PC-3 (cell line): ENCODE results near the gene STXBP1. TPM values are rescaled to one million over a fixed set of nuclear protein-coding genes. Genes with fewer than 3 reads are reported as not detected.

ENCODE experiments used
- ATAC-seq: fragments of 200-7000 bp; cut with Tn5 transposase; 2 replicates; pipeline ENCODE4 v1.9.1; 2020; ENCODE audit warnings: mild to moderate bottlenecking, moderate library complexity
- BruUV-seq: library from RNA; stranded (reverse); fragments of 400-500 nt; replicated peaks from 2 replicates; lab custom pipeline; 2021; lab: Mats Ljungman, UMichigan
- CTCF ChIA-PET: fragments of 300-600 bp; sonication (Branson Sonifier 250); formaldehyde crosslinking; loops from one replicate; lab custom pipeline; 2022; ENCODE audit warnings: antibody characterized with exemption; lab: Charles Lee
- POLR2A ChIA-PET: fragments of 300-600 bp; sonication (Branson Sonifier 250); formaldehyde crosslinking; loops from one replicate; lab custom pipeline; 2022; ENCODE audit warnings: antibody characterized with exemption; ENCODE audit not compliant: unreplicated experiment; lab: Charles Lee
- DNase-seq: peaks from one replicate; pipeline ENCODE4 v3.0.0-alpha.2; 2015
- H2AFZ ChIP-seq: fragments of 300-600 bp; sonication (generic); 2 replicates; pipeline ENCODE4 v1.6.0; 2016; ENCODE audit warnings: antibody characterized with exemption, low read length
- H3F3A ChIP-seq: fragments of 300-600 bp; sonication (generic); one replicate; pipeline ENCODE4 v1.6.0; 2017; ENCODE audit warnings: antibody characterized with exemption, low read length, control low read depth, mild to moderate bottlenecking; ENCODE audit not compliant: unreplicated experiment
- H3K27ac ChIP-seq: fragments of 300-600 bp; sonication (generic); 2 replicates; pipeline ENCODE4 v1.5.1; 2016; ENCODE audit warnings: mild to moderate bottlenecking, low read length
- H3K27me3 ChIP-seq: fragments of 300-600 bp; sonication (generic); 2 replicates; pipeline ENCODE4 v1.6.1; 2016; ENCODE audit warnings: low read length, mixed read lengths
- H3K36me3 ChIP-seq: fragments of 300-600 bp; sonication (generic); 2 replicates; pipeline ENCODE4 v1.6.1; 2016; ENCODE audit warnings: low read depth, mixed run types, low read length, mixed read lengths
- H3K4me1 ChIP-seq: fragments of 300-600 bp; sonication (generic); 2 replicates; pipeline ENCODE4 v1.5.1; 2016; ENCODE audit warnings: low read length; ENCODE audit not compliant: insufficient read depth
- H3K4me2 ChIP-seq: fragments of 300-600 bp; sonication (generic); 2 replicates; pipeline ENCODE4 v1.6.0; 2016; ENCODE audit warnings: low read length
- H3K4me3 ChIP-seq: fragments of 300-600 bp; sonication (generic); 2 replicates; pipeline ENCODE4 v1.5.1; 2016; ENCODE audit warnings: mild to moderate bottlenecking, low read length, mixed read lengths
- H3K79me2 ChIP-seq: fragments of 300-600 bp; sonication (generic); 2 replicates; pipeline ENCODE4 v1.6.1; 2017; ENCODE audit warnings: low read length, mixed read lengths
- H3K9ac ChIP-seq: fragments of 300-600 bp; sonication (generic); 2 replicates; pipeline ENCODE4 v1.6.0; 2016; ENCODE audit warnings: mild to moderate bottlenecking, low read length
- H3K9me2 ChIP-seq: fragments of 300-600 bp; sonication (generic); replicated peaks from 2 replicates; pipeline ENCODE4 v1.6.1; 2016; ENCODE audit warnings: mixed run types, low read length, mixed read lengths
- H3K9me3 ChIP-seq: fragments of 300-600 bp; sonication (generic); 2 replicates; pipeline ENCODE4 v1.6.1; 2016; ENCODE audit warnings: low read length, mixed read lengths
- H4K20me1 ChIP-seq: fragments of 300-600 bp; sonication (generic); 2 replicates; pipeline ENCODE4 v1.6.1; 2016; ENCODE audit warnings: low read length, mixed read lengths
- EZH2 ChIP-seq: fragments of 300-600 bp; sonication (generic); IDR thresholded peaks from one replicate; pipeline ENCODE4 v1.6.1; 2017; ENCODE audit warnings: antibody characterized with exemption, mild to moderate bottlenecking, low read length; ENCODE audit not compliant: unreplicated experiment
- EZH2phosphoT487 ChIP-seq: fragments of 300-600 bp; sonication (generic); IDR thresholded peaks from 2 replicates; pipeline ENCODE4 v1.6.1; 2018; ENCODE audit warnings: mild to moderate bottlenecking, antibody characterized with exemption, low read length, borderline replicate concordance
- intact Hi-C: fragments of 100-400 bp; cut with micrococcal nuclease; formaldehyde crosslinking; loops from 2 replicates; pipeline ENCODE4 v1.9.0; 2023
- total RNA-seq: library from RNA; depleted of rRNA; stranded (reverse); fragments of >200 nt; gene quantifications from 2 replicates; pipeline ENCODE4 v1.2.3, GENCODE V29; 2014
- TF ChIP-seq, protein P1 (sequence below): fragments of 300-600 bp; sonication (generic); conservative IDR thresholded peaks from 2 replicates; pipeline ENCODE4 v1.5.1; 2017; ENCODE audit warnings: antibody characterized with exemption, low read depth, mild to moderate bottlenecking, low read length

Gene STXBP1
- total RNA-seq, 1 experiment from 2014 or later = 9.1 TPM

DNA sequence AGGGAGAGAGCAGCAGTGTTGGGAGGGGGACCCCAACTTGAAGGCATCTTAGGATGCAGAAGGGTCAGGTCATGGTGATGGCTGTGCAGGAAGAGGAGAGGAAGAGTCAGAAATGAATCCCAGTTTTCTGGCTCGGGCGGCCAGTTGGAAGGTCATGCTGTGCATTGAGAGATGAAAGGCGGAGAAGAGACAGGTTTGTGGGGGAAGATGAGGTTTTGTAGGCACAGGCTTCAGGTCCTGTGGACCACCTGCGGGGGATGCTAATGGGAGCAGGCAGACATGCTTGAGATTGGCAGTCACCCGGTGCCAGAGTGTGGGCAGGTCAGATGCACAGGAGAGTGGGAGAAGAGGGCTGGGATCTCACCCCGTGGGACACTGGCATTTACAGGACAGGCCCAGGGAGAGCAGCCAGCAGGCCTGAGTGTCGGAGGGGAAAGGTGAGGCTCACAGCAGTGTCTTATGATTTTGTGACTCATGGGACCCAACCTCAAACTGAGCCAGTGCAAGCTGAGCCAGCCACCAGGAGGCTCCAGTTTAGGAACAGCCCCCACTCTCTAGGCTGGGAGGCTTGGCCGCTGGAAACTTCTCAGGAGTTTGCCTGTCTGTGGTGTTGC, 17.5 kb downstream of the STXBP1 start:
- Histone ChIP-seq H3K9me3 (no peaks in the 10 kb centered on the region), H3K4me3 (no peak overlapping the region), H3K9me2 (no peaks in the 10 kb centered on the region), H3K4me1 (no peaks in the 10 kb centered on the region), H4K20me1 (no peaks in the 10 kb centered on the region), H3K27ac (no peak overlapping the region), H3K4me2 (no peak overlapping the region), H3K79me2 (no peaks in the 10 kb centered on the region), H3K36me3 (no peaks in the 10 kb centered on the region), H2AFZ (no peak overlapping the region), H3K27me3 (no peaks in the 10 kb centered on the region), H3F3A (no peaks in the 10 kb centered on the region), H3K9ac (no peak overlapping the region)
- ATAC-seq (no peak), DNase-seq (peak; percentile 22)
- POLR2A ChIA-PET = no interaction called here
- CTCF ChIA-PET = no interaction called here
- intact Hi-C loops = no loop called here
- no peak for TF ChIP-seq EZH2phosphoT487
- TF ChIP-seq, protein P1, sequence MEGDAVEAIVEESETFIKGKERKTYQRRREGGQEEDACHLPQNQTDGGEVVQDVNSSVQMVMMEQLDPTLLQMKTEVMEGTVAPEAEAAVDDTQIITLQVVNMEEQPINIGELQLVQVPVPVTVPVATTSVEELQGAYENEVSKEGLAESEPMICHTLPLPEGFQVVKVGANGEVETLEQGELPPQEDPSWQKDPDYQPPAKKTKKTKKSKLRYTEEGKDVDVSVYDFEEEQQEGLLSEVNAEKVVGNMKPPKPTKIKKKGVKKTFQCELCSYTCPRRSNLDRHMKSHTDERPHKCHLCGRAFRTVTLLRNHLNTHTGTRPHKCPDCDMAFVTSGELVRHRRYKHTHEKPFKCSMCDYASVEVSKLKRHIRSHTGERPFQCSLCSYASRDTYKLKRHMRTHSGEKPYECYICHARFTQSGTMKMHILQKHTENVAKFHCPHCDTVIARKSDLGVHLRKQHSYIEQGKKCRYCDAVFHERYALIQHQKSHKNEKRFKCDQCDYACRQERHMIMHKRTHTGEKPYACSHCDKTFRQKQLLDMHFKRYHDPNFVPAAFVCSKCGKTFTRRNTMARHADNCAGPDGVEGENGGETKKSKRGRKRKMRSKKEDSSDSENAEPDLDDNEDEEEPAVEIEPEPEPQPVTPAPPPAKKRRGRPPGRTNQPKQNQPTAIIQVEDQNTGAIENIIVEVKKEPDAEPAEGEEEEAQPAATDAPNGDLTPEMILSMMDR = 0 out of 2 replicates have a peak, but pooled peaks have one; percentile 15
- no TSS peak for BruUV-seq

- H3K27ac ChIP-seq = no peak overlapping the region
- no peaks in the 10 kb centered on the region for H3F3A ChIP-seq
- no TSS peak for BruUV-seq
- no peaks in the 10 kb centered on the region for H3K36me3 ChIP-seq
- no peaks in the 10 kb centered on the region for H3K4me1 ChIP-seq
- H3K27me3 ChIP-seq = no peaks in the 10 kb centered on the region
- H3K4me2 ChIP-seq = no peak overlapping the region
- intact Hi-C loops = no loop called here
- H3K9ac ChIP-seq = no peak overlapping the region
- no peaks in the 10 kb centered on the region for H3K9me3 ChIP-seq
- CTCF ChIA-PET = no interaction called here
- H3K9me2 ChIP-seq = no peaks in the 10 kb centered on the region
- no peak overlapping the region for H2AFZ ChIP-seq
- TF ChIP-seq, protein P1 = no peak
- TF ChIP-seq EZH2 (no peak), EZH2phosphoT487 (no peak)
- no peaks in the 10 kb centered on the region for H3K79me2 ChIP-seq
- POLR2A ChIA-PET = no interaction called here
- no peaks in the 10 kb centered on the region for H4K20me1 ChIP-seq
- no peak for DNase-seq
- ATAC-seq = no peak
- H3K4me3 ChIP-seq = no peak overlapping the region
Observed at GRCh38 chr9:127633216-127633862, 21.3 kb downstream of the STXBP1 start.

- Histone ChIP-seq H2AFZ (no peak overlapping the region), H3K9me3 (no peaks in the 10 kb centered on the region), H3K4me2 (no peak overlapping the region), H3K4me3 (no peak overlapping the region), H4K20me1 (no peaks in the 10 kb centered on the region), H3K79me2 (no peaks in the 10 kb centered on the region), H3K4me1 (no peaks in the 10 kb centered on the region), H3K27me3 (no peaks in the 10 kb centered on the region), H3K27ac (no peak overlapping the region), H3K9ac (no peak overlapping the region), H3F3A (no peaks in the 10 kb centered on the region), H3K36me3 (no peaks in the 10 kb centered on the region), H3K9me2 (no peaks in the 10 kb centered on the region)
- TF ChIP-seq, protein P1 = no peak
- CTCF ChIA-PET = no interaction called here
- no TSS peak for BruUV-seq
- DNase-seq (no peak), ATAC-seq (no peak)
- intact Hi-C loops = no loop called here
- POLR2A ChIA-PET = no interaction called here
Observed at GRCh38 chr9:127634021-127634420, 21.9 kb downstream of the STXBP1 start.
